H1 (cell line): ENCODE data around the gene ERAP2. TPM values are rescaled to one million over a fixed set of nuclear protein-coding genes. Genes with fewer than 3 reads are reported as not detected.

Experiments used
- EP300 ChIP-seq, 2 experiments: IDR thresholded peaks; 1 replicate in 1 of 2; 2 replicates in 1 of 2; pipeline ENCODE4 v1.6.1; 2011 to 2012; ENCODE audit warnings: low read depth in 2 of 2, low read length in 2 of 2, mild to moderate bottlenecking in 2 of 2, borderline replicate concordance in 1 of 2, inconsistent platforms in 1 of 2, moderate library complexity in 1 of 2
- JUND ChIP-seq: IDR thresholded peaks from 2 replicates; pipeline ENCODE4 v1.6.1; 2011; ENCODE audit warnings: mild to moderate bottlenecking, improper control_type of control experiment, low read length
- RAD21 ChIP-seq, 2 experiments: IDR thresholded peaks in 1 of 2; conservative IDR thresholded peaks in 1 of 2; 2 replicates each; pipeline ENCODE4 v1.6.1; 2011; ENCODE audit warnings: low read depth in 2 of 2, low read length in 2 of 2, improper control_type of control experiment in 1 of 2, inconsistent platforms in 1 of 2, mild to moderate bottlenecking in 1 of 2, moderate library complexity in 1 of 2
- SP4 ChIP-seq: IDR thresholded peaks from 2 replicates; pipeline ENCODE4 v1.6.1; 2012; ENCODE audit warnings: low read length, inconsistent platforms
- polyA plus RNA-seq, 7 experiments: library from polyadenylated mRNA; depleted of rRNA in 3 of 7; stranded (reverse) in 5 of 7; unstranded in 2 of 7; fragments of >200 nt in 5 of 7; fragments of 200-250 nt in 2 of 7; gene quantifications; 1 replicate in 5 of 7; 2 replicates in 1 of 7; 4 replicates in 1 of 7; pipeline versions ENCODE4 v1.2.1 to v1.2.3, GENCODE V29; 2011 to 2013; ENCODE audit warnings: missing spikeins in 2 of 7, mixed read lengths in 2 of 7
- total RNA-seq: library from RNA; stranded (reverse); fragmentation: NEBNext Ultra II Directional; extraction: Animal tissue kit (Norgen Biotek cat#: 25700); gene quantifications from 2 replicates; pipeline ENCODE4 v1.2.1, GENCODE V29; 2021
- TF ChIP-seq, protein P1 (sequence below), 3 experiments: IDR thresholded peaks; 1 replicate in 2 of 3; 2 replicates in 1 of 3; pipeline versions ENCODE4 v1.5.1 to v1.6.1; 2011; ENCODE audit warnings: low read length in 3 of 3, mild to moderate bottlenecking in 3 of 3, inconsistent platforms in 2 of 3, low read depth in 1 of 3, moderate library complexity in 1 of 3; ENCODE audit not compliant: insufficient read depth in 1 of 3; ENCODE audit errors: control extremely low read depth in 1 of 3
- TF ChIP-seq, protein P2 (sequence below): IDR thresholded peaks from 2 replicates; pipeline ENCODE4 v1.6.1; 2012; ENCODE audit warnings: low read length, inconsistent platforms

ERAP2 gene
- total and polyA plus RNA-seq, 2 of the 8 experiments (the other 6 are each of a cell fraction or from before 2014, with no cell fraction given): 0.14 TPM; not detected in 1

DNA sequence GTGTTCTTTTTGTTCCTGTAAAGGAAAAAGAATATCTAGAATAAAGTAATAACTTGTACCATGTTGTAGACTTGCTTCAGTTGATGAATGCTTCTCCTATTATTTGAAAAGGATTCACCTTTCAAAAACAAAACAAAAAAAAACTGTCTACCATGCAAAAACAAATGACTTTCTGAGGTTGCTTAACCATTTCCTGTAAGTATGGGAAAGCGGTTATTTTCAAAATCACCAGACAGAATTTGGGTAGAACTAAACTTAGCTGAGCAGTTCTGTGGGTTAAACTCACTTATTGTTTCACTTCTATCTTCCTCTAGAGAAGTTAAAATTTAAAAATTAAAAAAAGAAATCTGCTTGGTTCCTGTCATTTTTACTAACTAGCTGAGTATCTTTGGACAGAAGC is 84.8 kb downstream of the ERAP2 start (continued):
- TF ChIP-seq, protein P1, sequence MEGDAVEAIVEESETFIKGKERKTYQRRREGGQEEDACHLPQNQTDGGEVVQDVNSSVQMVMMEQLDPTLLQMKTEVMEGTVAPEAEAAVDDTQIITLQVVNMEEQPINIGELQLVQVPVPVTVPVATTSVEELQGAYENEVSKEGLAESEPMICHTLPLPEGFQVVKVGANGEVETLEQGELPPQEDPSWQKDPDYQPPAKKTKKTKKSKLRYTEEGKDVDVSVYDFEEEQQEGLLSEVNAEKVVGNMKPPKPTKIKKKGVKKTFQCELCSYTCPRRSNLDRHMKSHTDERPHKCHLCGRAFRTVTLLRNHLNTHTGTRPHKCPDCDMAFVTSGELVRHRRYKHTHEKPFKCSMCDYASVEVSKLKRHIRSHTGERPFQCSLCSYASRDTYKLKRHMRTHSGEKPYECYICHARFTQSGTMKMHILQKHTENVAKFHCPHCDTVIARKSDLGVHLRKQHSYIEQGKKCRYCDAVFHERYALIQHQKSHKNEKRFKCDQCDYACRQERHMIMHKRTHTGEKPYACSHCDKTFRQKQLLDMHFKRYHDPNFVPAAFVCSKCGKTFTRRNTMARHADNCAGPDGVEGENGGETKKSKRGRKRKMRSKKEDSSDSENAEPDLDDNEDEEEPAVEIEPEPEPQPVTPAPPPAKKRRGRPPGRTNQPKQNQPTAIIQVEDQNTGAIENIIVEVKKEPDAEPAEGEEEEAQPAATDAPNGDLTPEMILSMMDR (IDR thresholded peaks at IDR 0.05; ENCODE audit: control extremely low read depth in 1 of 3, insufficient read depth in 1 of 3, low read depth in 1 of 3, low read length in 3 of 3): no peak
- TF ChIP-seq RAD21 (IDR thresholded peaks at IDR 0.05 in 1 of 2, conservative IDR thresholded peaks at IDR 0.05 in 1 of 2; ENCODE audit: low read depth in 2 of 2, low read length in 2 of 2): no peak
- TF ChIP-seq SP4: no peak
- no peak for TF ChIP-seq EP300 (IDR thresholded peaks at IDR 0.05; ENCODE audit: borderline replicate concordance in 1 of 2, low read depth in 2 of 2, low read length in 2 of 2)
- no peak for TF ChIP-seq JUND
- TF ChIP-seq, protein P2, sequence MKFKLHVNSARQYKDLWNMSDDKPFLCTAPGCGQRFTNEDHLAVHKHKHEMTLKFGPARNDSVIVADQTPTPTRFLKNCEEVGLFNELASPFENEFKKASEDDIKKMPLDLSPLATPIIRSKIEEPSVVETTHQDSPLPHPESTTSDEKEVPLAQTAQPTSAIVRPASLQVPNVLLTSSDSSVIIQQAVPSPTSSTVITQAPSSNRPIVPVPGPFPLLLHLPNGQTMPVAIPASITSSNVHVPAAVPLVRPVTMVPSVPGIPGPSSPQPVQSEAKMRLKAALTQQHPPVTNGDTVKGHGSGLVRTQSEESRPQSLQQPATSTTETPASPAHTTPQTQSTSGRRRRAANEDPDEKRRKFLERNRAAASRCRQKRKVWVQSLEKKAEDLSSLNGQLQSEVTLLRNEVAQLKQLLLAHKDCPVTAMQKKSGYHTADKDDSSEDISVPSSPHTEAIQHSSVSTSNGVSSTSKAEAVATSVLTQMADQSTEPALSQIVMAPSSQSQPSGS: no peak
